ENCODE measurements around the gene EPS15.

DNA sequence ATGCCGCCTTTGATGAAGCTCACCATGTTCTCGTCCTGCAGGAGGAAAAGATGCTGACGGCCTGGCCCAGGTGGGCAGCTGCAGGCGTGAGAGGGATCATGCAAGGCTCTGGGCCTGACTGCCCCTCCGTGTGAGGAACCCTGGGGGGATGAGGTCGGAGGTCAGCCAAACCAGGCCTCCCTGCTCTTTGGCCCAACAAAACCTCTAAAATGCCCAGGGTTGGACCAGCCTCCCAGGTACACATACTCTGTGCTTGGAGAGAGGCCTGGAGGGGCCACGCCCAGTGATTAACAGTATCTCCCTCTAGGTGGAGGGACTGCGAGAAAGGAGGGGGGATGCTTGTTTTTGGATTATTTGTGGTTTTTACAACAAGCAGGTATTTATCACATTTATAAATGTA, 209.8 kb downstream of the EPS15 start:
- TF ChIP-seq, protein P1, sequence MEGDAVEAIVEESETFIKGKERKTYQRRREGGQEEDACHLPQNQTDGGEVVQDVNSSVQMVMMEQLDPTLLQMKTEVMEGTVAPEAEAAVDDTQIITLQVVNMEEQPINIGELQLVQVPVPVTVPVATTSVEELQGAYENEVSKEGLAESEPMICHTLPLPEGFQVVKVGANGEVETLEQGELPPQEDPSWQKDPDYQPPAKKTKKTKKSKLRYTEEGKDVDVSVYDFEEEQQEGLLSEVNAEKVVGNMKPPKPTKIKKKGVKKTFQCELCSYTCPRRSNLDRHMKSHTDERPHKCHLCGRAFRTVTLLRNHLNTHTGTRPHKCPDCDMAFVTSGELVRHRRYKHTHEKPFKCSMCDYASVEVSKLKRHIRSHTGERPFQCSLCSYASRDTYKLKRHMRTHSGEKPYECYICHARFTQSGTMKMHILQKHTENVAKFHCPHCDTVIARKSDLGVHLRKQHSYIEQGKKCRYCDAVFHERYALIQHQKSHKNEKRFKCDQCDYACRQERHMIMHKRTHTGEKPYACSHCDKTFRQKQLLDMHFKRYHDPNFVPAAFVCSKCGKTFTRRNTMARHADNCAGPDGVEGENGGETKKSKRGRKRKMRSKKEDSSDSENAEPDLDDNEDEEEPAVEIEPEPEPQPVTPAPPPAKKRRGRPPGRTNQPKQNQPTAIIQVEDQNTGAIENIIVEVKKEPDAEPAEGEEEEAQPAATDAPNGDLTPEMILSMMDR (IDR thresholded peaks at IDR 0.05; ENCODE audit: insufficient read depth, low read length, poor library complexity, severe bottlenecking) = no peak
- TF ChIP-seq EZH2phosphoT487 (conservative IDR thresholded peaks at IDR 0.05; ENCODE audit: low read length) = no peak
